SK-N-SH (cell line): ENCODE measurements around the gene AOC1.

ENCODE experiments used
- CHD2 ChIP-seq: fragments of 150-350 bp; IDR thresholded peaks from 2 replicates; pipeline ENCODE4 v1.6.1; 2018; ENCODE audit warnings: low read length; ENCODE audit not compliant: partially characterized antibody
- JUND ChIP-seq: IDR thresholded peaks from 2 replicates; pipeline ENCODE4 v1.4.0; 2012
- POLR2AphosphoS5 ChIP-seq: IDR thresholded peaks from 2 replicates; pipeline ENCODE4 v1.6.1; 2012; ENCODE audit warnings: low read depth, low read length
- SIN3A ChIP-seq: IDR thresholded peaks from 2 replicates; pipeline ENCODE4 v1.6.1; 2012; ENCODE audit warnings: low read depth, mild to moderate bottlenecking, low read length, moderate library complexity, borderline replicate concordance
- TF ChIP-seq, protein P1 (sequence below): IDR thresholded peaks from 2 replicates; pipeline ENCODE4 v1.6.1; 2012; ENCODE audit warnings: mild to moderate bottlenecking, low read depth, low read length, moderate library complexity
- TF ChIP-seq, protein P2 (sequence below): fragments of 150-350 bp; IDR thresholded peaks from 2 replicates; pipeline ENCODE4 v1.6.1; 2016; ENCODE audit warnings: mild to moderate bottlenecking, low read depth, low read length
- TF ChIP-seq, protein P3 (sequence below): fragments of 200-600 bp; sonication (generic); IDR thresholded peaks from 2 replicates; pipeline ENCODE4 v1.6.1; 2017; ENCODE audit warnings: antibody characterized with exemption, mild to moderate bottlenecking, moderate library complexity
- TF ChIP-seq, protein P4 (sequence below): IDR thresholded peaks from 2 replicates; pipeline ENCODE4 v1.4.0; 2012; ENCODE audit warnings: low read depth

DNA sequence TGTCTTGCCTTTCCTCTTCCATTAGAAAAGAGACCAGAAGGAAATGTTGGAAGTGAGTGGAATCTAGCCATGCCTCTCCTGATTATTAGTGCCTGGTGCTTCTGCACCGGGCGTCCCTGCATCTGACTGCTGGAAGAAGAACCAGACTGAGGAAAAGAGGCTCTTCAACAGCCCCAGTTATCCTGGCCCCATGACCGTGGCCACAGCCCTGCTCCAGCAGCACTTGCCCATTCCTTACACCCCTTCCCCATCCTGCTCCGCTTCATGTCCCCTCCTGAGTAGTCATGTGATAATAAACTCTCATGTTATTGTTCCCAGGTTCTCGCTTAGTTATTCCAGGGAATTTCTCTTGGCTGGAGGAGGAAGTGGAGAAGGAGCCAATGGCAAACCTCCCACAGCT, 47.5 kb upstream of the AOC1 start:
- TF ChIP-seq CHD2 (no peak), JUND (no peak), POLR2AphosphoS5 (no peak), SIN3A (no peak)
- TF ChIP-seq, protein P1, sequence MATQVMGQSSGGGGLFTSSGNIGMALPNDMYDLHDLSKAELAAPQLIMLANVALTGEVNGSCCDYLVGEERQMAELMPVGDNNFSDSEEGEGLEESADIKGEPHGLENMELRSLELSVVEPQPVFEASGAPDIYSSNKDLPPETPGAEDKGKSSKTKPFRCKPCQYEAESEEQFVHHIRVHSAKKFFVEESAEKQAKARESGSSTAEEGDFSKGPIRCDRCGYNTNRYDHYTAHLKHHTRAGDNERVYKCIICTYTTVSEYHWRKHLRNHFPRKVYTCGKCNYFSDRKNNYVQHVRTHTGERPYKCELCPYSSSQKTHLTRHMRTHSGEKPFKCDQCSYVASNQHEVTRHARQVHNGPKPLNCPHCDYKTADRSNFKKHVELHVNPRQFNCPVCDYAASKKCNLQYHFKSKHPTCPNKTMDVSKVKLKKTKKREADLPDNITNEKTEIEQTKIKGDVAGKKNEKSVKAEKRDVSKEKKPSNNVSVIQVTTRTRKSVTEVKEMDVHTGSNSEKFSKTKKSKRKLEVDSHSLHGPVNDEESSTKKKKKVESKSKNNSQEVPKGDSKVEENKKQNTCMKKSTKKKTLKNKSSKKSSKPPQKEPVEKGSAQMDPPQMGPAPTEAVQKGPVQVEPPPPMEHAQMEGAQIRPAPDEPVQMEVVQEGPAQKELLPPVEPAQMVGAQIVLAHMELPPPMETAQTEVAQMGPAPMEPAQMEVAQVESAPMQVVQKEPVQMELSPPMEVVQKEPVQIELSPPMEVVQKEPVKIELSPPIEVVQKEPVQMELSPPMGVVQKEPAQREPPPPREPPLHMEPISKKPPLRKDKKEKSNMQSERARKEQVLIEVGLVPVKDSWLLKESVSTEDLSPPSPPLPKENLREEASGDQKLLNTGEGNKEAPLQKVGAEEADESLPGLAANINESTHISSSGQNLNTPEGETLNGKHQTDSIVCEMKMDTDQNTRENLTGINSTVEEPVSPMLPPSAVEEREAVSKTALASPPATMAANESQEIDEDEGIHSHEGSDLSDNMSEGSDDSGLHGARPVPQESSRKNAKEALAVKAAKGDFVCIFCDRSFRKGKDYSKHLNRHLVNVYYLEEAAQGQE = no peak
- TF ChIP-seq, protein P2, sequence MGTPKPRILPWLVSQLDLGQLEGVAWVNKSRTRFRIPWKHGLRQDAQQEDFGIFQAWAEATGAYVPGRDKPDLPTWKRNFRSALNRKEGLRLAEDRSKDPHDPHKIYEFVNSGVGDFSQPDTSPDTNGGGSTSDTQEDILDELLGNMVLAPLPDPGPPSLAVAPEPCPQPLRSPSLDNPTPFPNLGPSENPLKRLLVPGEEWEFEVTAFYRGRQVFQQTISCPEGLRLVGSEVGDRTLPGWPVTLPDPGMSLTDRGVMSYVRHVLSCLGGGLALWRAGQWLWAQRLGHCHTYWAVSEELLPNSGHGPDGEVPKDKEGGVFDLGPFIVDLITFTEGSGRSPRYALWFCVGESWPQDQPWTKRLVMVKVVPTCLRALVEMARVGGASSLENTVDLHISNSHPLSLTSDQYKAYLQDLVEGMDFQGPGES = no peak
- TF ChIP-seq, protein P3, sequence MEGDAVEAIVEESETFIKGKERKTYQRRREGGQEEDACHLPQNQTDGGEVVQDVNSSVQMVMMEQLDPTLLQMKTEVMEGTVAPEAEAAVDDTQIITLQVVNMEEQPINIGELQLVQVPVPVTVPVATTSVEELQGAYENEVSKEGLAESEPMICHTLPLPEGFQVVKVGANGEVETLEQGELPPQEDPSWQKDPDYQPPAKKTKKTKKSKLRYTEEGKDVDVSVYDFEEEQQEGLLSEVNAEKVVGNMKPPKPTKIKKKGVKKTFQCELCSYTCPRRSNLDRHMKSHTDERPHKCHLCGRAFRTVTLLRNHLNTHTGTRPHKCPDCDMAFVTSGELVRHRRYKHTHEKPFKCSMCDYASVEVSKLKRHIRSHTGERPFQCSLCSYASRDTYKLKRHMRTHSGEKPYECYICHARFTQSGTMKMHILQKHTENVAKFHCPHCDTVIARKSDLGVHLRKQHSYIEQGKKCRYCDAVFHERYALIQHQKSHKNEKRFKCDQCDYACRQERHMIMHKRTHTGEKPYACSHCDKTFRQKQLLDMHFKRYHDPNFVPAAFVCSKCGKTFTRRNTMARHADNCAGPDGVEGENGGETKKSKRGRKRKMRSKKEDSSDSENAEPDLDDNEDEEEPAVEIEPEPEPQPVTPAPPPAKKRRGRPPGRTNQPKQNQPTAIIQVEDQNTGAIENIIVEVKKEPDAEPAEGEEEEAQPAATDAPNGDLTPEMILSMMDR = no peak
- TF ChIP-seq, protein P4, sequence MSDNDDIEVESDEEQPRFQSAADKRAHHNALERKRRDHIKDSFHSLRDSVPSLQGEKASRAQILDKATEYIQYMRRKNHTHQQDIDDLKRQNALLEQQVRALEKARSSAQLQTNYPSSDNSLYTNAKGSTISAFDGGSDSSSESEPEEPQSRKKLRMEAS = no peak
